ENCODE data around the gene FAM9C. TPM values are rescaled to one million over a fixed set of nuclear protein-coding genes. Genes with fewer than 3 reads are reported as not detected.

The FAM9C gene
- not detected in 2 replicates for total RNA-seq (2012; rRNA removed)
- not detected in 2 replicates for polyA plus RNA-seq (2012; rRNA removed)
- polyA plus RNA-seq (2012; cell fraction: cytosol; rRNA removed), result not detected in 2 replicates
- polyA plus RNA-seq (2012; cell fraction: nucleus; rRNA removed; ENCODE audit: low replicate concordance), result not detected in 2 replicates
- not detected for Bru-seq, nascent RNA
- BruChase-seq, experiment 1, labeled RNA remaining after a 6-hour chase, result not detected
- BruChase-seq, experiment 2, labeled RNA remaining after a 2-hour chase, result percentile 15 among the genes with signal in this experiment
- long read RNA-seq, result 0 reads

- no peak within 1 kb of the TSS for H2AK9ac ChIP-seq (replicated peaks; ENCODE audit: low read depth, low read length, poor library complexity)
- H4K8ac ChIP-seq (ENCODE audit: low read depth in 2 of 2, low read length in 2 of 2), result no peak within 1 kb of the TSS
- no peak within 1 kb of the TSS for H4K91ac ChIP-seq (ENCODE audit: insufficient read depth, low read depth, low read length)
- WGBS, 2 experiments (ENCODE audit: extremely low coverage in 2 of 2, insufficient read length in 1 of 2), result 65% methylated on average over 5 of the region's 21 CpGs; no CpG with 5 or more reads in 1 of the 2 experiments
- no peaks in the 10 kb centered on the region for H3K9me3 ChIP-seq (ENCODE audit: control insufficient read depth, insufficient read depth, low read length)
- no peak within 1 kb of the TSS for H3K23ac ChIP-seq (ENCODE audit: low read depth, low read length)
- TF ChIP-seq MAZ (IDR thresholded peaks at IDR 0.05; ENCODE audit: borderline replicate concordance, low read depth, low read length) (no peak), FOS (IDR thresholded peaks at IDR 0.05; ENCODE audit: low read depth, low read length) (no peak), ELK1 (IDR thresholded peaks at IDR 0.05; ENCODE audit: borderline replicate concordance, low read depth, low read length) (no peak), MAFK (IDR thresholded peaks at IDR 0.05; ENCODE audit: low read depth, low read length) (no peak), CTCF (conservative IDR thresholded peaks at IDR 0.05; ENCODE audit: low read depth, low read length) (no peak), USF2 (IDR thresholded peaks at IDR 0.05; ENCODE audit: low read depth, low read length) (no peak), BHLHE40 (IDR thresholded peaks at IDR 0.05; ENCODE audit: low read depth, low read length) (no peak), SMC3 (IDR thresholded peaks at IDR 0.05; ENCODE audit: low read depth, low read length) (no peak)
- no peak within 1 kb of the TSS for H3K14ac ChIP-seq (replicated peaks; ENCODE audit: low read depth, low read length)
- H4K5ac ChIP-seq (ENCODE audit: low read depth, low read length), result no peak within 1 kb of the TSS
- no peak within 1 kb of the TSS for H2AK5ac ChIP-seq (ENCODE audit: low read depth, low read length)
- H3K9me1 ChIP-seq (ENCODE audit: insufficient read depth, low read length), result no peaks in the 10 kb centered on the region
- H3K4me1 ChIP-seq (ENCODE audit: control insufficient read depth, insufficient read depth, low read length), result peaks cover 3% of the 10 kb centered on the region; the same call in 1 of the 2 replicates
- no peaks in the 10 kb centered on the region for H3K79me1 ChIP-seq (ENCODE audit: low read depth in 1 of 2, low read length in 2 of 2)
- H2BK5ac ChIP-seq (ENCODE audit: low read depth, low read length, poor library complexity, severe bottlenecking), result no peak within 1 kb of the TSS
- intact Hi-C loops (cut with micrococcal nuclease) (no loop called here), in situ Hi-C loops (cut with MboI; ENCODE audit: low sequenced_read_pairs) (no loop called here), dilution Hi-C loops (cut with HindIII; ENCODE audit: low sequenced_read_pairs, unreplicated experiment) (no loop called here)
- no peaks in the 10 kb centered on the region for H4K20me1 ChIP-seq (ENCODE audit: insufficient read depth, low read length)
- no peaks in the 10 kb centered on the region for H3K36me3 ChIP-seq (ENCODE audit: control insufficient read depth, insufficient read depth, low read length)
- no TSS peak for BruUV-seq (replicated peaks)
- POLR2A ChIA-PET (ENCODE audit: unreplicated experiment), result no interaction called here
- H3K27me3 ChIP-seq (ENCODE audit: control insufficient read depth, insufficient read depth, low read length), result no peaks in the 10 kb centered on the region
- no peak within 1 kb of the TSS for H2BK120ac ChIP-seq (ENCODE audit: low read depth, low read length)
- no peak within 1 kb of the TSS for H2BK20ac ChIP-seq (ENCODE audit: low read depth, low read length)
- H3K4me2 ChIP-seq (ENCODE audit: low read depth, low read length), result no peak within 1 kb of the TSS
- no peak within 1 kb of the TSS for H3K9ac ChIP-seq (ENCODE audit: low read depth, low read length)
- H3K4me3 ChIP-seq (ENCODE audit: insufficient read depth, low read depth, low read length), result no peak within 1 kb of the TSS
- H3K4ac ChIP-seq (ENCODE audit: low read depth, low read length), result no peak within 1 kb of the TSS
- DNase-seq, result no peak
- peak within 1 kb of the TSS; percentile 43 for H2AFZ ChIP-seq (replicated peaks; ENCODE audit: low read length, poor library complexity)
- CTCF ChIA-PET, result no interaction called here
- no peak within 1 kb of the TSS for H2BK15ac ChIP-seq (ENCODE audit: low read depth, low read length)
- no peak within 1 kb of the TSS for H3K56ac ChIP-seq (ENCODE audit: extremely low read depth, insufficient read depth, low read length)
- ATAC-seq (ENCODE audit: low read depth), result no peak
- H3K18ac ChIP-seq (ENCODE audit: low read depth, low read length), result no peak within 1 kb of the TSS
- no peak within 1 kb of the TSS for H3K27ac ChIP-seq (ENCODE audit: insufficient read depth, low read length)
Measured at GRCh38 chrX:13044441-13044840, at the start of gene FAM9C. FAM9C (minus strand) TSS chrX:13044620; CDS start chrX:13043789, 831 bp downstream.
